ENCODE results near the gene EMID1.

GRCh38 chr22:29269230-29269604, 63.5 kb downstream of the EMID1 start:
- TF ChIP-seq CTCF (IDR thresholded peaks at IDR 0.05) (no peak), POLR2A (IDR thresholded peaks at IDR 0.05) (no peak)
